Upper lobe of left lung (tissue), 6 donors: ENCODE data around the gene MGST2. TPM values are rescaled to one million over a fixed set of nuclear protein-coding genes. Genes with fewer than 3 reads are reported as not detected.

Source experiments
- ATAC-seq, 2 donors: fragments of 200-7000 bp; cut with Tn5 transposase; one replicate each; pipeline ENCODE4 v1.9.1; 2022; ENCODE audit warnings: mild to moderate bottlenecking in 2 of 2, moderate library complexity in 2 of 2; ENCODE audit not compliant: low FRiP score in 2 of 2
- DNase-seq, 2 donors: peaks; one replicate each; pipeline ENCODE4 v3.0.0-alpha.2; 2019 to 2020
- H3K27ac ChIP-seq, 4 donors: fragments of 200-600 bp; sonication (generic); one replicate each; pipeline ENCODE4 v1.5.1; 2016 to 2019
- H3K27me3 ChIP-seq, 4 donors: fragments of 200-600 bp; sonication (generic); one replicate each; pipeline ENCODE4 v1.5.1; 2017 to 2019
- H3K36me3 ChIP-seq, 4 donors: fragments of 200-600 bp; sonication (generic); one replicate each; pipeline ENCODE4 v1.5.1; 2016 to 2019
- H3K4me1 ChIP-seq, 4 donors: fragments of 200-600 bp; sonication (generic); one replicate each; pipeline ENCODE4 v1.5.1; 2018 to 2019
- H3K4me3 ChIP-seq, 4 donors: fragments of 200-600 bp; sonication (generic); one replicate each; pipeline ENCODE4 v1.5.1; 2017 to 2019; ENCODE audit warnings: mild to moderate bottlenecking in 2 of 4, moderate library complexity in 1 of 4
- H3K9me3 ChIP-seq, 4 donors: fragments of 200-600 bp; sonication (generic); one replicate each; pipeline ENCODE4 v1.5.1; 2018 to 2019
- EP300 ChIP-seq, 4 donors: sonication (generic); formaldehyde crosslinking; IDR thresholded peaks; one replicate each; pipeline ENCODE4 v1.5.1; 2017; ENCODE audit warnings: antibody characterized with exemption in 4 of 4, control low read depth in 2 of 4
- POLR2A ChIP-seq, 4 donors: fragments of 450-650 bp; IDR thresholded peaks; one replicate each; pipeline ENCODE4 v1.5.1; 2016 to 2017; ENCODE audit warnings: antibody characterized with exemption in 4 of 4, mild to moderate bottlenecking in 2 of 4
- POLR2AphosphoS5 ChIP-seq, 2 donors: sonication (generic); formaldehyde crosslinking; IDR thresholded peaks; one replicate each; pipeline ENCODE4 v1.5.1; 2017; ENCODE audit warnings: antibody characterized with exemption in 2 of 2
- WGBS, 2 donors: methylation state at CpG; one replicate each; pipeline ENCODE4 v1.1.5; 2017 to 2018; 5-methylcytosine and 5-hydroxymethylcytosine counted together
- total RNA-seq, 6 donors: library from RNA; depleted of rRNA in 4 of 6; stranded (reverse); fragments of >200 nt in 4 of 6; gene quantifications; one replicate each; pipeline versions ENCODE4 v1.1.0 to v1.2.1, GENCODE V29; 2016 to 2021
- TF ChIP-seq, protein P1 (sequence below), 6 experiments: fragments of 450-650 bp in 4 of 6; fragments of 200-600 bp in 2 of 6; sonication (generic) in 2 of 6; IDR thresholded peaks; one replicate each; pipeline ENCODE4 v1.5.1; 2016 to 2019; ENCODE audit warnings: antibody characterized with exemption in 6 of 6
- donor health status: DM: no; HTN: no; CAD: no; lungs with moderate emphysema.
- donor health status: DM: no; HTN: yes; CAD: no; lungs with severe emphysema.

MGST2 gene
- total RNA-seq, 6 donors from 2014 or later: 12.6 to 64.0 (median 39.1) TPM

DNA sequence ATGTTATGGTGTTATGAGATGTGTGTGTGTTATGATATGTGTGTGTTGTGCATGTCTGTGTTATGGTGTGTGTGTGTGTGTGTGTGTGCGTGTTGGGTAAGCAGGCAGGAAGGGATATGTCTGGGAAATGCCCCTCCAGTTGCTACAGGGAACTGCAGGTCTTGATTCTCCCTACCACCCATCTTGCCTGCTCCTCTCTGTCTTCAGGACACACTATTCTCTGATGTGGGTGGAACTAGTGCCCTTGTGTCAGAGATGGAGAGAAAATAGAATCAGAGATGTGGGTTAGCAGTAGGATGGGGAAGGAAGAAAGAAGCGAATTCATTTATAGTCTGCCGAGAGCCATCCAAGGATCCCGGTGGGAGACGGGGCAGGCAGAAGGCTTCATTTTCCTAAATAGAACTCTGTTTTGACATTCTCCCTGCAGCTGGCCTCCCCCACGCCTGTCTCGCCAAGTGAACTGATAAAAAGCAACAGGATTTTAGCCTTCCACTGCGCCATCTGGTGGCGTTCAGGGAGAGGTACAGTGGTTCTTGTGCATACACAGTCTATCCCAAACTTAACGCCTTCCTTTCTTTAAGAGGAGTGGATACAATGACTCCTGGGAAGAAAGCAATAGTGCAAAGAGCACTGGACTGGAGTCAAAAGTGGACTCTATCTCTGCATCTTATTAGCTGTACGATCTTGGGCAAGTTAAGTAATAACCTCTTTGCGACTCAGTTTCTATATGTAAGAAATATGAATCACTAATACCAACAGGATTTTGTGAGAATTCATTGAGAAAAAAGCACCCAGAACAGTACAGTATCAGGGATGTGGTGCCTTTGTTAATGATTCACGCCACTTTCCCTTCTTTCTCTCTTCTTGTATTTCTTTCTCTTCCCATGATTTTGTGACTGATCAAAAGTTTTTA lies 14.1 kb upstream of the MGST2 start:
- peaks cover 0 to 7% (median 4%) of the 10 kb centered on the region in 4 donors for H3K4me1 ChIP-seq
- H3K36me3 ChIP-seq: no peaks in the 10 kb centered on the region
- H3K4me3 ChIP-seq: no peak overlapping the region
- peak; percentile 88 to 96 for ATAC-seq
- no peaks in the 10 kb centered on the region for H3K27me3 ChIP-seq
- no peak for TF ChIP-seq POLR2AphosphoS5 (IDR thresholded peaks at IDR 0.05)
- no peak for TF ChIP-seq POLR2A (IDR thresholded peaks at IDR 0.05)
- TF ChIP-seq EP300 (IDR thresholded peaks at IDR 0.05): no peak
- TF ChIP-seq, protein P1, sequence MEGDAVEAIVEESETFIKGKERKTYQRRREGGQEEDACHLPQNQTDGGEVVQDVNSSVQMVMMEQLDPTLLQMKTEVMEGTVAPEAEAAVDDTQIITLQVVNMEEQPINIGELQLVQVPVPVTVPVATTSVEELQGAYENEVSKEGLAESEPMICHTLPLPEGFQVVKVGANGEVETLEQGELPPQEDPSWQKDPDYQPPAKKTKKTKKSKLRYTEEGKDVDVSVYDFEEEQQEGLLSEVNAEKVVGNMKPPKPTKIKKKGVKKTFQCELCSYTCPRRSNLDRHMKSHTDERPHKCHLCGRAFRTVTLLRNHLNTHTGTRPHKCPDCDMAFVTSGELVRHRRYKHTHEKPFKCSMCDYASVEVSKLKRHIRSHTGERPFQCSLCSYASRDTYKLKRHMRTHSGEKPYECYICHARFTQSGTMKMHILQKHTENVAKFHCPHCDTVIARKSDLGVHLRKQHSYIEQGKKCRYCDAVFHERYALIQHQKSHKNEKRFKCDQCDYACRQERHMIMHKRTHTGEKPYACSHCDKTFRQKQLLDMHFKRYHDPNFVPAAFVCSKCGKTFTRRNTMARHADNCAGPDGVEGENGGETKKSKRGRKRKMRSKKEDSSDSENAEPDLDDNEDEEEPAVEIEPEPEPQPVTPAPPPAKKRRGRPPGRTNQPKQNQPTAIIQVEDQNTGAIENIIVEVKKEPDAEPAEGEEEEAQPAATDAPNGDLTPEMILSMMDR (IDR thresholded peaks at IDR 0.05): peak; percentile 79 to 89 (median 83)
- peak in 1 of 2 donors; percentile 75 for DNase-seq
- WGBS, 2 donors: 12 to 17% methylated on average over 13 of the region's 13 CpGs
- H3K27ac ChIP-seq: no peak overlapping the region
- no peaks in the 10 kb centered on the region for H3K9me3 ChIP-seq

DNA sequence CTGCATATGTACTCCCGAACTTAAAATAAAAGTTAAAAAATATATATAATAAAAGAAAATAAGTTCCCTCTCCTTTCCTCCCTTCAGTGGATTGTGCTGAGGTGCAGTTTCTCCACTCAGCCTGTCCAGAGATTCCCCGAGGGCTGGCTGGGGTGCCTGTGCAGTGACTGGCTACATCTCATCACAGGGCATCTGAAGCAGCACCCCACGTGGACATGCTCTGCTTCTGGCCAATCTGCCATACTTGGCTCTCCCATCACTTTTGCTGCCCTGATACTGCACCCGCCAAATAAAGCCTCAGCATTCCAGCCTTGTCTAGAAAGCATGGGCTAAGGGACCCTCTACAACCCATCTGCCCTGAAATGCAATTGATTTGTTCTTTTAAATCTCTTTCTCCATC lies 11.1 kb upstream of the MGST2 start:
- H3K4me3 ChIP-seq: no peak overlapping the region
- peaks cover 14 to 26% (median 19%) of the 10 kb centered on the region in 4 donors for H3K4me1 ChIP-seq
- TF ChIP-seq, protein P1 (IDR thresholded peaks at IDR 0.05): no peak
- TF ChIP-seq POLR2AphosphoS5 (IDR thresholded peaks at IDR 0.05) (no peak), POLR2A (IDR thresholded peaks at IDR 0.05) (no peak), EP300 (IDR thresholded peaks at IDR 0.05) (no peak)
- 78 to 88% methylated on average over 4 of the region's 4 CpGs for WGBS, 2 donors
- no peaks in the 10 kb centered on the region for H3K36me3 ChIP-seq
- no peak overlapping the region for H3K27ac ChIP-seq
- no peaks in the 10 kb centered on the region for H3K27me3 ChIP-seq
- DNase-seq (no peak), ATAC-seq (no peak)
- H3K9me3 ChIP-seq: no peaks in the 10 kb centered on the region

DNA sequence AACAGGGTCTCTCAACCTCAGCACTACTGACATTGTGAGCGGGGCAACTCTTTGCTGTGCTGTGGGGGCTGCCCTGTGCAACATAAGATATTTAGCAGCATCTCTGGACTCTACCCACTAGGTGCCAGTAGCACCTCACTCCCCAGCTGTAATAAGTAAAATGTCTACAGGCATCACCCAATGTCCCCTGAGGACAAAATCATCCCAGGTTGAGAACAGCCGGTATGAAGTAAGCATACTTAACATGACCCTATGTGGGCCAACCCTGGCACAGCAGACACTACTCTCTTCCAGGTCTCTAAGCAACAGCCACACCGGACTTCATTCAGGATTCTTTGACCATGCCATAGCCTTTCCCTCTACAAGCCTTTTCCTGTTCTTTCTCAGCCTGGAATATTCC lies 10.5 kb upstream of the MGST2 start:
- no peak for DNase-seq

DNA sequence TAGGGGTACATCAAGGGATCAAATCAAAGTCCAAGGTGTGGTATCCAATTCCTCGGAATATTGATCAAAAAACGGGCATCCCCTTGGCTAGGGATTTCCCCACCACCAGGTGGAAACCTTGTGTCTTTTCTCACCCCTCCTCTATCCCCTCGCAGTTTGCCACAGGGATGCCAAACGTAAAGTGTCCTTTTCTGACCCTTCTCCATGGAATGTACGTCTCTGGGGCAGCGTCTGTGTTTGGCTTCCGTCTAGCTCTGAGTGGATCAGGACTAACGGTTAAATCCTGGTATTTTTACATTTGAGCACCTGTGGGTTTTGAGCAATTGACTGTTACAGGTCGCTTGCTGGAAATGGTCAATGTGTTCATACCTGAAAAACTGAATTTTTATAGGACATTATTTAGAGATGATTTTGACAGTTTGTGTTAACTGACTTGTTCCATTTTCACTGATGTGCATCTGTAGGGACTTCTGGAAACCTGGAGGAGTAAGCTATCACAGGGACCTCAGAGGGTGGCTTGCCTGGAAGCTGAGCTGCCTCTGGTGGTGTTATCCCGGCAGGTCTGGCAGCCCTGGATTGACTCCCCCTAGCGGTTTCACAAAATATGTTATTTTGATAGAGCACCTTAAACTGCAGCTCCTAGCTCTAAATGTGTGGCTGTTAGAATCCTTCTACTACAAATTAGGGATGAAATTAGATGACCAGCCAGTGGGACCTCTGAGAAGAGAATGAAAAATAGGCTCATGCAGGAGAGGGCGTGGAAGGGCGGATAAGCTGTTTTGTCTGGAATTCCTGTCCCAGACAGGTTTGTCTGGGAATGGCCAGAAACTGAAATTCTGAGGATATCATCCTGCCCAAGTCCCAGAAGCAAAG lies 8.8 kb upstream of the MGST2 start:
- DNase-seq: peak in 1 of 2 donors; percentile 69
- TF ChIP-seq, protein P1 (IDR thresholded peaks at IDR 0.05): peak; percentile 62 to 76 (median 68)
- no peak for TF ChIP-seq POLR2AphosphoS5 (IDR thresholded peaks at IDR 0.05)
- WGBS, 2 donors: 29 to 37% methylated on average over 13 of the region's 13 CpGs
- Histone ChIP-seq H3K27ac (peak overlapping the region in 1 of 4 donors; percentile 27), H3K4me3 (no peak overlapping the region), H3K36me3 (no peaks in the 10 kb centered on the region), H3K4me1 (peaks cover 13 to 26% (median 19%) of the 10 kb centered on the region in 4 donors), H3K27me3 (no peaks in the 10 kb centered on the region), H3K9me3 (no peaks in the 10 kb centered on the region)
- ATAC-seq: peak; percentile 76 to 89

More for the DNA sequence above, 10.5 kb upstream of the MGST2 start:
- ATAC-seq: no peak
- no peak overlapping the region for H3K4me3 ChIP-seq
- TF ChIP-seq POLR2A (IDR thresholded peaks at IDR 0.05): no peak
- TF ChIP-seq POLR2AphosphoS5 (IDR thresholded peaks at IDR 0.05): no peak
- TF ChIP-seq, protein P1 (IDR thresholded peaks at IDR 0.05): peak in 3 of 6 experiments; percentile 8 to 29 (median 24)
- TF ChIP-seq EP300 (IDR thresholded peaks at IDR 0.05): no peak
- H3K9me3 ChIP-seq: no peaks in the 10 kb centered on the region
- H3K27me3 ChIP-seq: no peaks in the 10 kb centered on the region
- WGBS, 2 donors: 45 to 67% methylated on average over 3 of the region's 3 CpGs
- peaks cover 14 to 26% (median 19%) of the 10 kb centered on the region in 4 donors for H3K4me1 ChIP-seq
- H3K36me3 ChIP-seq: no peaks in the 10 kb centered on the region
- no peak overlapping the region for H3K27ac ChIP-seq
